ENCODE measurements around the gene EPN1.

GRCh38 chr19:55690109-55690768 lies 15.2 kb downstream of the EPN1 start:
- TF ChIP-seq CREB1 (IDR thresholded peaks at IDR 0.05; ENCODE audit: low read depth): no peak
- no peak for TF ChIP-seq REST (IDR thresholded peaks at IDR 0.05; ENCODE audit: low read depth)
- TF ChIP-seq FOXM1 (IDR thresholded peaks at IDR 0.05; ENCODE audit: borderline replicate concordance, low read depth): no peak
- no peak for TF ChIP-seq NFIC (IDR thresholded peaks at IDR 0.05)
- no peak for TF ChIP-seq RAD21 (IDR thresholded peaks at IDR 0.05; ENCODE audit: low read depth)
- TF ChIP-seq CEBPB (IDR thresholded peaks at IDR 0.05): no peak
- TF ChIP-seq TEAD4 (IDR thresholded peaks at IDR 0.05): no peak
- TF ChIP-seq YY1 (IDR thresholded peaks at IDR 0.05; ENCODE audit: low read depth): no peak
- TF ChIP-seq TAF1 (IDR thresholded peaks at IDR 0.05; ENCODE audit: low read depth): no peak

All from Ishikawa (cell line).